Measurements from ENCODE around the gene SLC7A8.

DNA sequence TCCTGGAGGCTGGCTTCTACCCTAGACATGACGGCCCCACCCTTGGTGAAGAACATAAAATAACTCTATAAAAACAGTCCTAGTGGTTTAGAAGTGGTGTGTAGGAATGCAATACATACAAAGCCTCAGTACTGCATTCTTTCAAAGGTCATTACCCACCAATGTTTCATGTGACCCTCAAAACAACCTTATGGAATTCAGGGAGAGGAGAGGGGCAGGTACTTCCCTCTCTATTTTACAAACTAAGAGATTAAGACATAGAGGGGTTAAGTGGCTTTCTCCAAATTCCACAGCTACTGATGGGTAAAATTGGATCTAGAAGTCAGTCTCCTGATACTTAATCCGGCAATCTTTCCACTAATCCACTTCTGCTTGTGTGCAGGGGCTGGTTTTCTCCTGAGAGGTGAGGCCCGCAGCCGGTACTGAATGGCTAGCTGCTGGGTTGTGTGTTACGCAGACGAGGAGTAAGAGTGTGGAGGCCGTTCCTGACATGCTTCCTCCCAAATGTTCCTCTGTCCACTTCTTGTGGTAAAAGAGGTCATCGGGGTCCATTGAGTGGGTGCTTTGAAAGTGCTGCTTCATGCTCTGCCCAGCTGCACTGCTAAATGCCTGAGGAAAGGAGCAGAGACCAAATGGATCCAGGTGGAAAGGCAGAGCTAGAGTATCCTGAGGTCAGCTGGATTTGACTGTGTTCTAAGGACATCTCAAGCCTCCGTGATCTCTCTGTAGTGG lies 16.2 kb downstream of the SLC7A8 start:
- TF ChIP-seq, protein P1, sequence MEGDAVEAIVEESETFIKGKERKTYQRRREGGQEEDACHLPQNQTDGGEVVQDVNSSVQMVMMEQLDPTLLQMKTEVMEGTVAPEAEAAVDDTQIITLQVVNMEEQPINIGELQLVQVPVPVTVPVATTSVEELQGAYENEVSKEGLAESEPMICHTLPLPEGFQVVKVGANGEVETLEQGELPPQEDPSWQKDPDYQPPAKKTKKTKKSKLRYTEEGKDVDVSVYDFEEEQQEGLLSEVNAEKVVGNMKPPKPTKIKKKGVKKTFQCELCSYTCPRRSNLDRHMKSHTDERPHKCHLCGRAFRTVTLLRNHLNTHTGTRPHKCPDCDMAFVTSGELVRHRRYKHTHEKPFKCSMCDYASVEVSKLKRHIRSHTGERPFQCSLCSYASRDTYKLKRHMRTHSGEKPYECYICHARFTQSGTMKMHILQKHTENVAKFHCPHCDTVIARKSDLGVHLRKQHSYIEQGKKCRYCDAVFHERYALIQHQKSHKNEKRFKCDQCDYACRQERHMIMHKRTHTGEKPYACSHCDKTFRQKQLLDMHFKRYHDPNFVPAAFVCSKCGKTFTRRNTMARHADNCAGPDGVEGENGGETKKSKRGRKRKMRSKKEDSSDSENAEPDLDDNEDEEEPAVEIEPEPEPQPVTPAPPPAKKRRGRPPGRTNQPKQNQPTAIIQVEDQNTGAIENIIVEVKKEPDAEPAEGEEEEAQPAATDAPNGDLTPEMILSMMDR (conservative IDR thresholded peaks at IDR 0.05 in 1 of 2, IDR thresholded peaks at IDR 0.05 in 1 of 2; ENCODE audit: extremely low read depth in 1 of 2, insufficient read depth in 1 of 2, low read depth in 1 of 2, low read length in 2 of 2): no peak
- no peak for TF ChIP-seq EZH2 (IDR thresholded peaks at IDR 0.05; ENCODE audit: borderline replicate concordance, low read length)
